D341Med (cell line): ENCODE measurements around the gene ANP32A.
"Not testable (repeated sequence)": the region's sequence is repeated elsewhere in the genome, so short reads cannot be mapped to it uniquely, and the experiment has no call there.

Source experiments
- DNase-seq: peaks from one replicate; pipeline ENCODE4 v3.0.0; 2012; ENCODE audit warnings: low spot score

ANP32A gene

GRCh38 chr15:68781766-68782588, 38.7 kb downstream of the ANP32A start:
- DNase-seq, result no peak

GRCh38 chr15:68781217-68781616, 39.5 kb downstream of the ANP32A start:
- no peak for DNase-seq

GRCh38 chr15:68778876-68779275, 41.8 kb downstream of the ANP32A start:
- no peak for DNase-seq

- DNase-seq, result no peak
Measured at GRCh38 chr15:68776477-68777270, 44.0 kb downstream of the ANP32A start.

GRCh38 chr15:68775671-68776476, 44.8 kb downstream of the ANP32A start:
- no peak for DNase-seq

GRCh38 chr15:68775236-68775577, 45.5 kb downstream of the ANP32A start:
- DNase-seq, result no peak

GRCh38 chr15:68774521-68775235, 46.0 kb downstream of the ANP32A start:
- DNase-seq, result no peak

- no peak for DNase-seq
Measured at GRCh38 chr15:68774120-68774519, 46.6 kb downstream of the ANP32A start.

- DNase-seq, result no peak
Measured at GRCh38 chr15:68773036-68773435, 47.7 kb downstream of the ANP32A start.

- no peak for DNase-seq
Measured at GRCh38 chr15:68770216-68770615, 50.5 kb downstream of the ANP32A start.

GRCh38 chr15:68769702-68770101, 51.0 kb downstream of the ANP32A start:
- DNase-seq, result no peak

- no peak for DNase-seq
Measured at GRCh38 chr15:68768321-68768720, 52.4 kb downstream of the ANP32A start.

- no peak for DNase-seq
Measured at GRCh38 chr15:68767833-68768232, 52.9 kb downstream of the ANP32A start.

- DNase-seq, result no peak
Measured at GRCh38 chr15:68765602-68766368, 54.9 kb downstream of the ANP32A start.

GRCh38 chr15:68764090-68764489, 56.6 kb downstream of the ANP32A start:
- no peak for DNase-seq

GRCh38 chr15:68763063-68763462, 57.6 kb downstream of the ANP32A start:
- DNase-seq, result no peak

GRCh38 chr15:68759982-68760579, 60.6 kb downstream of the ANP32A start:
- DNase-seq, result not testable (repeated sequence)

GRCh38 chr15:68755731-68756130, 65.0 kb downstream of the ANP32A start:
- no peak for DNase-seq

- DNase-seq, result no peak
Measured at GRCh38 chr15:68751622-68752021, 69.1 kb downstream of the ANP32A start.

GRCh38 chr15:68749793-68750192, 70.9 kb downstream of the ANP32A start:
- no peak for DNase-seq

- no peak for DNase-seq
Measured at GRCh38 chr15:68749365-68749764, 71.3 kb downstream of the ANP32A start.
